GM23338 (cell line): ENCODE results near the gene ZNF687. TPM values are rescaled to one million over a fixed set of nuclear protein-coding genes. Genes with fewer than 3 reads are reported as not detected.
A peak's percentile ranks its signal among the peaks of the same experiment; 100 is the strongest.

Experiments used
- ATAC-seq: fragments of 200-7000 bp; cut with Tn5 transposase; 3 replicates; pipeline ENCODE4 v1.9.1; 2020
- DNase-seq: peaks from one replicate; pipeline ENCODE4 v3.0.0-alpha.2; 2015; ENCODE audit warnings: low spot score
- H2AFZ ChIP-seq: fragments of 200-600 bp; sonication (generic); 2 replicates; pipeline ENCODE4 v1.8.0; 2016; ENCODE audit warnings: antibody characterized with exemption, mild to moderate bottlenecking, moderate library complexity
- H3F3A ChIP-seq: fragments of 200-600 bp; sonication (generic); replicated peaks from 2 replicates; pipeline ENCODE4 v1.8.0; 2017; ENCODE audit warnings: antibody characterized with exemption, mixed run types, low read depth
- H3K27ac ChIP-seq: fragments of 200-600 bp; sonication (generic); 2 replicates; pipeline ENCODE4 v1.6.1; 2016; ENCODE audit warnings: low read depth
- H3K27me3 ChIP-seq: fragments of 200-600 bp; sonication (generic); 2 replicates; pipeline ENCODE4 v1.8.0; 2016; ENCODE audit warnings: mild to moderate bottlenecking, mixed run types, moderate library complexity; ENCODE audit not compliant: insufficient read depth
- H3K36me3 ChIP-seq: fragments of 200-600 bp; sonication (generic); 2 replicates; pipeline ENCODE4 v1.8.0; 2016; ENCODE audit warnings: mild to moderate bottlenecking; ENCODE audit not compliant: insufficient read depth
- H3K4me1 ChIP-seq: fragments of 200-600 bp; sonication (generic); 2 replicates; pipeline ENCODE4 v1.8.0; 2016; ENCODE audit warnings: mild to moderate bottlenecking, moderate library complexity; ENCODE audit not compliant: insufficient read depth
- H3K4me2 ChIP-seq: fragments of 200-600 bp; sonication (generic); 2 replicates; pipeline ENCODE4 v1.7.1; 2017; ENCODE audit warnings: mixed run types
- H3K4me3 ChIP-seq: fragments of 200-600 bp; sonication (generic); 2 replicates; pipeline ENCODE4 v1.6.1; 2016; ENCODE audit warnings: mixed run types
- H3K79me2 ChIP-seq: fragments of 200-600 bp; sonication (generic); replicated peaks from 2 replicates; pipeline ENCODE4 v1.8.0; 2017; ENCODE audit warnings: mild to moderate bottlenecking; ENCODE audit not compliant: insufficient read depth
- H3K9me2 ChIP-seq: fragments of 200-600 bp; sonication (generic); 2 replicates; pipeline ENCODE4 v1.8.0; 2017; ENCODE audit not compliant: insufficient read depth
- H4K20me1 ChIP-seq: fragments of 200-600 bp; sonication (generic); replicated peaks from 2 replicates; pipeline ENCODE4 v1.8.0; 2017; ENCODE audit warnings: mild to moderate bottlenecking; ENCODE audit not compliant: insufficient read depth
- H3K27ac Mint-ChIP-seq: 2 replicates; pipeline ENCODE4 v1.8.0; 2020; ENCODE audit warnings: inconsistent platforms, mild to moderate bottlenecking, moderate library complexity, mixed read lengths
- H3K27me3 Mint-ChIP-seq: 3 replicates; pipeline ENCODE4 v1.8.0; 2022; ENCODE audit warnings: low read depth, mild to moderate bottlenecking, moderate library complexity, mixed read lengths, inconsistent platforms; ENCODE audit not compliant: insufficient read depth, poor library complexity
- H3K36me3 Mint-ChIP-seq: 3 replicates; pipeline ENCODE4 v1.8.0; 2021; ENCODE audit warnings: low read depth, mild to moderate bottlenecking, inconsistent platforms, moderate library complexity, mixed read lengths
- H3K4me1 Mint-ChIP-seq: 3 replicates; pipeline ENCODE4 v1.8.0; 2020; ENCODE audit warnings: mild to moderate bottlenecking, inconsistent platforms, mixed read lengths
- H3K4me3 Mint-ChIP-seq: 3 replicates; pipeline ENCODE4 v1.8.0; 2021; ENCODE audit warnings: moderate library complexity, mild to moderate bottlenecking, inconsistent platforms, mixed read lengths
- H3K9me3 Mint-ChIP-seq: 3 replicates; pipeline ENCODE4 v1.8.0; 2020; ENCODE audit warnings: moderate library complexity, mild to moderate bottlenecking, inconsistent platforms, mixed read lengths
- CREB1 ChIP-seq: fragments of 250-450 bp; sonication (Bioruptor Pico); IDR thresholded peaks from 2 replicates; pipeline ENCODE4 v1.5.0; 2020; ENCODE audit warnings: low read depth, mild to moderate bottlenecking, moderate library complexity
- EZH2phosphoT487 ChIP-seq: fragments of 200-600 bp; sonication (generic); IDR thresholded peaks from one replicate; pipeline ENCODE4 v1.8.1; 2018; ENCODE audit warnings: antibody characterized with exemption; ENCODE audit not compliant: unreplicated experiment
- NANOG ChIP-seq: IDR thresholded peaks from 2 replicates; pipeline ENCODE4 v1.6.1; 2016; ENCODE audit warnings: antibody characterized with exemption, borderline replicate concordance
- POLR2AphosphoS5 ChIP-seq: IDR thresholded peaks from 2 replicates; pipeline ENCODE4 v1.6.1; 2016; ENCODE audit warnings: antibody characterized with exemption, low read depth
- STAT1 ChIP-seq: IDR thresholded peaks from one replicate; pipeline ENCODE4 v1.6.1; 2016; ENCODE audit warnings: antibody characterized with exemption; ENCODE audit not compliant: unreplicated experiment
- ZNF114 ChIP-seq: fragments of 250-450 bp; sonication (Bioruptor Pico); IDR thresholded peaks from 2 replicates; pipeline ENCODE4 v1.5.0; 2020; ENCODE audit warnings: mild to moderate bottlenecking, moderate library complexity
- polyA plus RNA-seq: library from polyadenylated mRNA; unstranded; fragments of >200 nt; fragmentation: Nextera tagmentation; extraction: Ambion mirVana; gene quantifications from 2 replicates; pipeline ENCODE4 v1.2.1, GENCODE V29; 2016
- total RNA-seq: library from RNA; depleted of rRNA; stranded (reverse); fragments of >200 nt; shearing (Covaris generic); gene quantifications from 2 replicates; pipeline ENCODE4 v1.2.3, GENCODE V29; 2014
- TF ChIP-seq, protein P1 (sequence below), 2 experiments: fragments of 200-600 bp in 1 of 2; sonication (generic) in 1 of 2; conservative IDR thresholded peaks; 2 replicates each; pipeline versions ENCODE4 v1.5.1 to v1.6.1; 2016 to 2017; ENCODE audit warnings: antibody characterized with exemption in 2 of 2, low read depth in 2 of 2, mild to moderate bottlenecking in 2 of 2, moderate library complexity in 1 of 2
- TF ChIP-seq, protein P2 (sequence below): IDR thresholded peaks from 2 replicates; pipeline ENCODE4 v1.6.1; 2016; ENCODE audit warnings: antibody characterized with exemption
- TF ChIP-seq, protein P3 (sequence below): fragments of 250-450 bp; sonication (Bioruptor Pico); IDR thresholded peaks from 2 replicates; pipeline ENCODE4 v1.5.0; 2020; ENCODE audit warnings: mild to moderate bottlenecking, moderate library complexity

ZNF687 gene
- total and polyA plus RNA-seq, 2 experiments from 2014 or later: 7.7 to 63.9 TPM

DNA sequence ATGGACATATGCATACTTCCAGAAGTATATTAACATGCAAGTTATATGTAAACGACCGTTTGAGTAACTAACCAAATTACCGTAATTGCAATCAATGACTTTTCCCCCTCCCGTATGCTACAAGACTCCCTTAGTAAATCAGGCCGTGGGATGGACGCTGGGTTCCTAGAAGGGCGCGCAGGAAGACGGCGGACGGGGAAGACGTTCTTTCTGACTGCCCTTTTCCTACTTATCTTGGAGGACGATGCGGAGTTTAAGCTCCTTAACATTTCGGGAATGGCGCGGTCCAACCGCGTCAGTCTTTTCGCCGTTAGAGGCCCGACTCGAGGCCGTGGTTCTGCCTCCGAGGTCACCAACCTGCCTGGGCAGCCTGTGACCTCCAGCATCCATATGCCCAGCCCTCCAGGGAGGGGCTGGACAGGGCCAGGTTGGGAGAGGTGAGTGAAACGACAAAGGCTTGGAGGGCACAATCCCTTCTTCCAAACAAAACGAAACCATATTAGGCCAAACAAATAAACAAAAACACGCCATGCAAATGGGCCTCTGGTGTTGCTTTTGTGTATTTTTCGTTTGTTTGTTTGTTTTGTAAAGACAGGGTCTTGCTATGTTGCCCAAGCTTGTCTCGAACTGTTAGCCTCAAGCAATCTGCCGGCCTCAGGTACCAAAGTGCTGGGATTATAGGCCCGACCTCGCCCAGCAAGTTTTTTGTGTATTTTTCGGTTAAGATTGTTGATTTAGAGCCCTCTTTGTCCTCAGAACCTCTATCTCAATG, 46.0 kb downstream of the ZNF687 start:
- H3K36me3 Mint-ChIP-seq: peaks cover 4% of the 10 kb centered on the region; the same call in 2 of the 3 replicates
- peaks cover 6% of the 10 kb centered on the region; the same call in 1 of the 2 replicates for H3K36me3 ChIP-seq
- H3K27ac ChIP-seq: peak overlapping the region; percentile 51
- peaks cover 15% of the 10 kb centered on the region for H3K79me2 ChIP-seq
- peak overlapping the region; percentile 71 for H3K4me2 ChIP-seq
- DNase-seq (peak; percentile 68), ATAC-seq (peak; percentile 54)
- no peaks in the 10 kb centered on the region for H3K9me2 ChIP-seq
- H2AFZ ChIP-seq: peak overlapping the region; percentile 5; the same call in 1 of the 2 replicates
- peaks cover 7% of the 10 kb centered on the region for H3K27me3 Mint-ChIP-seq
- peaks cover 14% of the 10 kb centered on the region for H3K4me1 ChIP-seq
- TF ChIP-seq, protein P1, sequence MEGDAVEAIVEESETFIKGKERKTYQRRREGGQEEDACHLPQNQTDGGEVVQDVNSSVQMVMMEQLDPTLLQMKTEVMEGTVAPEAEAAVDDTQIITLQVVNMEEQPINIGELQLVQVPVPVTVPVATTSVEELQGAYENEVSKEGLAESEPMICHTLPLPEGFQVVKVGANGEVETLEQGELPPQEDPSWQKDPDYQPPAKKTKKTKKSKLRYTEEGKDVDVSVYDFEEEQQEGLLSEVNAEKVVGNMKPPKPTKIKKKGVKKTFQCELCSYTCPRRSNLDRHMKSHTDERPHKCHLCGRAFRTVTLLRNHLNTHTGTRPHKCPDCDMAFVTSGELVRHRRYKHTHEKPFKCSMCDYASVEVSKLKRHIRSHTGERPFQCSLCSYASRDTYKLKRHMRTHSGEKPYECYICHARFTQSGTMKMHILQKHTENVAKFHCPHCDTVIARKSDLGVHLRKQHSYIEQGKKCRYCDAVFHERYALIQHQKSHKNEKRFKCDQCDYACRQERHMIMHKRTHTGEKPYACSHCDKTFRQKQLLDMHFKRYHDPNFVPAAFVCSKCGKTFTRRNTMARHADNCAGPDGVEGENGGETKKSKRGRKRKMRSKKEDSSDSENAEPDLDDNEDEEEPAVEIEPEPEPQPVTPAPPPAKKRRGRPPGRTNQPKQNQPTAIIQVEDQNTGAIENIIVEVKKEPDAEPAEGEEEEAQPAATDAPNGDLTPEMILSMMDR (conservative IDR thresholded peaks at IDR 0.05; ENCODE audit: low read depth in 2 of 2): no peak
- peak; percentile 55 for TF ChIP-seq CREB1 (CRISPR knock-in tag)
- H3K27me3 ChIP-seq: no peaks in the 10 kb centered on the region
- H3K4me3 ChIP-seq: peak overlapping the region; percentile 74
- H4K20me1 ChIP-seq: peaks cover 4% of the 10 kb centered on the region; the same call in 1 of the 2 replicates
- H3K4me1 Mint-ChIP-seq: peaks cover 10% of the 10 kb centered on the region; the same call in 2 of the 3 replicates
- H3K9me3 Mint-ChIP-seq: no peaks in the 10 kb centered on the region
- H3F3A ChIP-seq: 0 out of 2 replicates have a peak, but pooled peaks cover 5% of the 10 kb centered on the region
- peak overlapping the region; percentile 99 for H3K27ac Mint-ChIP-seq
- H3K4me3 Mint-ChIP-seq: peak overlapping the region; percentile 83

DNA sequence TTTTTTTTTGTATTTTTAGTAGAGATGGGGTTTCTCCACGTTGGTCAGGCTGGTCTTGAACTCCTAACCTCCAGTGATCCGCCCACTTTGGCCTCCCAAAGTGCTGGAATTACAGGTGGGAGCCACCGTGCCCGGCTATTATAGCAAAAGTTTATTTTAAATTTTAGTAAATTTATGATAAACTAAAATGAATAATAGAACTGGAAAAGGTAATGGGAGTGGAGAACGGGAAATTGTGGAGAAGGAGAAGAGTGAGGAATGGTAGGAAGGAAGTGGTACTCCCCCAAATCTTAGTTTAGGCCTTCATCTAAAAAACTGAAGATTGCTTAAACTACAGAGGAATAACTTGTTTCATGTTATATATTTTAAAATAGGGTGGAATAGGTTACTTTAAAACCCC, 52.7 kb downstream of the ZNF687 start:
- H2AFZ ChIP-seq: no peak overlapping the region
- no peaks in the 10 kb centered on the region for H3K4me1 ChIP-seq
- no peaks in the 10 kb centered on the region for H3K9me2 ChIP-seq
- H3K27me3 Mint-ChIP-seq: peaks cover 2% of the 10 kb centered on the region
- no peaks in the 10 kb centered on the region for H3K79me2 ChIP-seq
- 0 out of 2 replicates have a peak, but pooled peaks cover 2% of the 10 kb centered on the region for H3F3A ChIP-seq
- H3K27ac ChIP-seq: no peak overlapping the region
- H3K36me3 Mint-ChIP-seq: no peaks in the 10 kb centered on the region
- H3K4me2 ChIP-seq: no peak overlapping the region
- H3K4me3 ChIP-seq: no peak overlapping the region
- H3K4me1 Mint-ChIP-seq: no peaks in the 10 kb centered on the region
- H3K36me3 ChIP-seq: no peaks in the 10 kb centered on the region
- no peak for DNase-seq
- no peak for ATAC-seq
- H4K20me1 ChIP-seq: no peaks in the 10 kb centered on the region
- no peak overlapping the region for H3K27ac Mint-ChIP-seq
- no peak overlapping the region for H3K4me3 Mint-ChIP-seq
- no peaks in the 10 kb centered on the region for H3K9me3 Mint-ChIP-seq
- H3K27me3 ChIP-seq: no peaks in the 10 kb centered on the region
- TF ChIP-seq ZNF114 (CRISPR knock-in tag) (no peak), STAT1 (no peak), NANOG (no peak), POLR2AphosphoS5 (no peak), EZH2phosphoT487 (no peak)
- TF ChIP-seq, protein P2, sequence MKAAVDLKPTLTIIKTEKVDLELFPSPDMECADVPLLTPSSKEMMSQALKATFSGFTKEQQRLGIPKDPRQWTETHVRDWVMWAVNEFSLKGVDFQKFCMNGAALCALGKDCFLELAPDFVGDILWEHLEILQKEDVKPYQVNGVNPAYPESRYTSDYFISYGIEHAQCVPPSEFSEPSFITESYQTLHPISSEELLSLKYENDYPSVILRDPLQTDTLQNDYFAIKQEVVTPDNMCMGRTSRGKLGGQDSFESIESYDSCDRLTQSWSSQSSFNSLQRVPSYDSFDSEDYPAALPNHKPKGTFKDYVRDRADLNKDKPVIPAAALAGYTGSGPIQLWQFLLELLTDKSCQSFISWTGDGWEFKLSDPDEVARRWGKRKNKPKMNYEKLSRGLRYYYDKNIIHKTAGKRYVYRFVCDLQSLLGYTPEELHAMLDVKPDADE: no peak
- TF ChIP-seq, protein P3, sequence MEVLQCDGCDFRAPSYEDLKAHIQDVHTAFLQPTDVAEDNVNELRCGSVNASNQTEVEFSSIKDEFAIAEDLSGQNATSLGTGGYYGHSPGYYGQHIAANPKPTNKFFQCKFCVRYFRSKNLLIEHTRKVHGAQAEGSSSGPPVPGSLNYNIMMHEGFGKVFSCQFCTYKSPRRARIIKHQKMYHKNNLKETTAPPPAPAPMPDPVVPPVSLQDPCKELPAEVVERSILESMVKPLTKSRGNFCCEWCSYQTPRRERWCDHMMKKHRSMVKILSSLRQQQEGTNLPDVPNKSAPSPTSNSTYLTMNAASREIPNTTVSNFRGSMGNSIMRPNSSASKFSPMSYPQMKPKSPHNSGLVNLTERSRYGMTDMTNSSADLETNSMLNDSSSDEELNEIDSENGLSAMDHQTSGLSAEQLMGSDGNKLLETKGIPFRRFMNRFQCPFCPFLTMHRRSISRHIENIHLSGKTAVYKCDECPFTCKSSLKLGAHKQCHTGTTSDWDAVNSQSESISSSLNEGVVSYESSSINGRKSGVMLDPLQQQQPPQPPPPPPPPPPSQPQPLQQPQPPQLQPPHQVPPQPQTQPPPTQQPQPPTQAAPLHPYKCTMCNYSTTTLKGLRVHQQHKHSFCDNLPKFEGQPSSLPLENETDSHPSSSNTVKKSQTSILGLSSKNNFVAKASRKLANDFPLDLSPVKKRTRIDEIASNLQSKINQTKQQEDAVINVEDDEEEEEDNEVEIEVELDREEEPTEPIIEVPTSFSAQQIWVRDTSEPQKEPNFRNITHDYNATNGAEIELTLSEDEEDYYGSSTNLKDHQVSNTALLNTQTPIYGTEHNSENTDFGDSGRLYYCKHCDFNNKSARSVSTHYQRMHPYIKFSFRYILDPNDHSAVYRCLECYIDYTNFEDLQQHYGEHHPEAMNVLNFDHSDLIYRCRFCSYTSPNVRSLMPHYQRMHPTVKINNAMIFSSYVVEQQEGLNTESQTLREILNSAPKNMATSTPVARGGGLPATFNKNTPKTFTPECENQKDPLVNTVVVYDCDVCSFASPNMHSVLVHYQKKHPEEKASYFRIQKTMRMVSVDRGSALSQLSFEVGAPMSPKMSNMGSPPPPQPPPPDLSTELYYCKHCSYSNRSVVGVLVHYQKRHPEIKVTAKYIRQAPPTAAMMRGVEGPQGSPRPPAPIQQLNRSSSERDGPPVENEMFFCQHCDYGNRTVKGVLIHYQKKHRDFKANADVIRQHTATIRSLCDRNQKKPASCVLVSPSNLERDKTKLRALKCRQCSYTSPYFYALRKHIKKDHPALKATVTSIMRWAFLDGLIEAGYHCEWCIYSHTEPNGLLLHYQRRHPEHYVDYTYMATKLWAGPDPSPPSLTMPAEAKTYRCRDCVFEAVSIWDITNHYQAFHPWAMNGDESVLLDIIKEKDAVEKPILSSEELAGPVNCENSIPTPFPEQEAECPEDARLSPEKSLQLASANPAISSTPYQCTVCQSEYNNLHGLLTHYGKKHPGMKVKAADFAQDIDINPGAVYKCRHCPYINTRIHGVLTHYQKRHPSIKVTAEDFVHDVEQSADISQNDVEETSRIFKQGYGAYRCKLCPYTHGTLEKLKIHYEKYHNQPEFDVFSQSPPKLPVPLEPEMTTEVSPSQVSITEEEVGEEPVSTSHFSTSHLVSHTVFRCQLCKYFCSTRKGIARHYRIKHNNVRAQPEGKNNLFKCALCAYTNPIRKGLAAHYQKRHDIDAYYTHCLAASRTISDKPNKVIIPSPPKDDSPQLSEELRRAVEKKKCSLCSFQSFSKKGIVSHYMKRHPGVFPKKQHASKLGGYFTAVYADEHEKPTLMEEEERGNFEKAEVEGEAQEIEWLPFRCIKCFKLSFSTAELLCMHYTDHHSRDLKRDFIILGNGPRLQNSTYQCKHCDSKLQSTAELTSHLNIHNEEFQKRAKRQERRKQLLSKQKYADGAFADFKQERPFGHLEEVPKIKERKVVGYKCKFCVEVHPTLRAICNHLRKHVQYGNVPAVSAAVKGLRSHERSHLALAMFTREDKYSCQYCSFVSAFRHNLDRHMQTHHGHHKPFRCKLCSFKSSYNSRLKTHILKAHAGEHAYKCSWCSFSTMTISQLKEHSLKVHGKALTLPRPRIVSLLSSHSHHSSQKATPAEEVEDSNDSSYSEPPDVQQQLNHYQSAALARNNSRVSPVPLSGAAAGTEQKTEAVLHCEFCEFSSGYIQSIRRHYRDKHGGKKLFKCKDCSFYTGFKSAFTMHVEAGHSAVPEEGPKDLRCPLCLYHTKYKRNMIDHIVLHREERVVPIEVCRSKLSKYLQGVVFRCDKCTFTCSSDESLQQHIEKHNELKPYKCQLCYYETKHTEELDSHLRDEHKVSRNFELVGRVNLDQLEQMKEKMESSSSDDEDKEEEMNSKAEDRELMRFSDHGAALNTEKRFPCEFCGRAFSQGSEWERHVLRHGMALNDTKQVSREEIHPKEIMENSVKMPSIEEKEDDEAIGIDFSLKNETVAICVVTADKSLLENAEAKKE (CRISPR knock-in tag): no peak
